Ishikawa (cell line): Measurements from ENCODE around the gene TREM2.

ENCODE experiments used
- CEBPB ChIP-seq: IDR thresholded peaks from 2 replicates; pipeline ENCODE4 v1.6.1; 2012
- CREB1 ChIP-seq: IDR thresholded peaks from 2 replicates; pipeline ENCODE4 v1.6.1; 2012; ENCODE audit warnings: low read depth
- EGR1 ChIP-seq: IDR thresholded peaks from 2 replicates; pipeline ENCODE4 v1.6.1; 2012
- EP300 ChIP-seq: IDR thresholded peaks from 2 replicates; pipeline ENCODE4 v1.6.1; 2012; ENCODE audit warnings: borderline replicate concordance
- FOXM1 ChIP-seq: IDR thresholded peaks from 2 replicates; pipeline ENCODE4 v1.6.1; 2012; ENCODE audit warnings: low read depth, borderline replicate concordance
- NFIC ChIP-seq: IDR thresholded peaks from 2 replicates; pipeline ENCODE4 v1.6.1; 2012
- RAD21 ChIP-seq: IDR thresholded peaks from 2 replicates; pipeline ENCODE4 v1.6.1; 2012; ENCODE audit warnings: low read depth
- TAF1 ChIP-seq: IDR thresholded peaks from 2 replicates; pipeline ENCODE4 v1.6.1; 2012; ENCODE audit warnings: low read depth, mild to moderate bottlenecking
- TCF12 ChIP-seq: IDR thresholded peaks from 2 replicates; pipeline ENCODE4 v1.6.1; 2012; ENCODE audit warnings: low read depth
- TEAD4 ChIP-seq: IDR thresholded peaks from 2 replicates; pipeline ENCODE4 v1.6.1; 2012
- YY1 ChIP-seq: IDR thresholded peaks from 2 replicates; pipeline ENCODE4 v1.6.1; 2012; ENCODE audit warnings: low read depth
- ZBTB7A ChIP-seq: IDR thresholded peaks from 2 replicates; pipeline ENCODE4 v1.6.1; 2012; ENCODE audit warnings: low read depth
- TF ChIP-seq, protein P1 (sequence below): IDR thresholded peaks from 2 replicates; pipeline ENCODE4 v1.6.1; 2012; ENCODE audit warnings: low read depth, mild to moderate bottlenecking
- TF ChIP-seq, protein P2 (sequence below): IDR thresholded peaks from 2 replicates; pipeline ENCODE4 v1.6.1; 2012
- TF ChIP-seq, protein P3 (sequence below): IDR thresholded peaks from 2 replicates; pipeline ENCODE4 v1.6.1; 2012

Gene TREM2

GRCh38 chr6:41162687-41163418 lies at the start of gene TREM2:
Gene TREM2, minus strand, starts transcription at chr6:41163116. Its CDS starts 34 bp downstream, at chr6:41163082.
- TF ChIP-seq TCF12: no peak

DNA sequence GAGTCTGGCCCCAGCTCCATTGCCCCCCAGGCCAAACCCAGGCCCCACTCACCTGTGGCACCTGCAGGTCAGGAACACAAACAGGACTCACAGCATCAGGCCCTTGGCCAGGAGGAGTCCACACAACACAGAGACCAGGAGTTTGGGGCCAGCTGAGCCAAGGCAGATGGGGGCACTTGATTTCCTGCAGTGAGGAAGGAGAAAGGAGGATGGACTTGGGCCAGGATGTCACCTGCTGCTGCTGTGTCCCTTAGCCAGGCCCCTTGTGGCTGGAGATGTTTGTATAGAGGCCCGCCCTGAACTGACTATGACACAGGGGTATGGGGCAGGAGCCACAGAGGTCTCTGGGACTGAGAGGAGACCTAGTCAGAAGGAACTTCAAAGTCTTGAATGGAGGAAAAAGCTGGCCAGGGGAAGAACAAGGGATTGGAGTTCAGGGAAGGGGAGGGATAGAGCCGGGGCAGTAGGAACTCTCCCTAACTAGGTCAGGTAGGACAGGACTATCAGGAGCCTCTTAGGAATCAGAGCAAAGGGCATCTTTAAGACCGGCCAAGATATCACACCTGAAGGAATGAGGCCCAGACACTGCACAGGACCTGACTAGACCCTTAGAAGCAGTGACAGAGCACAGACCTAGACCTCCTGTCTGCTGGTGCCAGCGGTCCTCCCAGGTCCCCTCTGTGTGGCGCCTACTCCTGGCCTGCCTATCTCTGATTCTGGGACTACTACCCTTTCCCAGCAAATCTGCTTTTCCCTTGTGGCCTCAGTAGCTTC lies 46.8 kb upstream of the TREM2 start:
- TF ChIP-seq, protein P1, sequence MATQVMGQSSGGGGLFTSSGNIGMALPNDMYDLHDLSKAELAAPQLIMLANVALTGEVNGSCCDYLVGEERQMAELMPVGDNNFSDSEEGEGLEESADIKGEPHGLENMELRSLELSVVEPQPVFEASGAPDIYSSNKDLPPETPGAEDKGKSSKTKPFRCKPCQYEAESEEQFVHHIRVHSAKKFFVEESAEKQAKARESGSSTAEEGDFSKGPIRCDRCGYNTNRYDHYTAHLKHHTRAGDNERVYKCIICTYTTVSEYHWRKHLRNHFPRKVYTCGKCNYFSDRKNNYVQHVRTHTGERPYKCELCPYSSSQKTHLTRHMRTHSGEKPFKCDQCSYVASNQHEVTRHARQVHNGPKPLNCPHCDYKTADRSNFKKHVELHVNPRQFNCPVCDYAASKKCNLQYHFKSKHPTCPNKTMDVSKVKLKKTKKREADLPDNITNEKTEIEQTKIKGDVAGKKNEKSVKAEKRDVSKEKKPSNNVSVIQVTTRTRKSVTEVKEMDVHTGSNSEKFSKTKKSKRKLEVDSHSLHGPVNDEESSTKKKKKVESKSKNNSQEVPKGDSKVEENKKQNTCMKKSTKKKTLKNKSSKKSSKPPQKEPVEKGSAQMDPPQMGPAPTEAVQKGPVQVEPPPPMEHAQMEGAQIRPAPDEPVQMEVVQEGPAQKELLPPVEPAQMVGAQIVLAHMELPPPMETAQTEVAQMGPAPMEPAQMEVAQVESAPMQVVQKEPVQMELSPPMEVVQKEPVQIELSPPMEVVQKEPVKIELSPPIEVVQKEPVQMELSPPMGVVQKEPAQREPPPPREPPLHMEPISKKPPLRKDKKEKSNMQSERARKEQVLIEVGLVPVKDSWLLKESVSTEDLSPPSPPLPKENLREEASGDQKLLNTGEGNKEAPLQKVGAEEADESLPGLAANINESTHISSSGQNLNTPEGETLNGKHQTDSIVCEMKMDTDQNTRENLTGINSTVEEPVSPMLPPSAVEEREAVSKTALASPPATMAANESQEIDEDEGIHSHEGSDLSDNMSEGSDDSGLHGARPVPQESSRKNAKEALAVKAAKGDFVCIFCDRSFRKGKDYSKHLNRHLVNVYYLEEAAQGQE: no peak
- TF ChIP-seq EGR1 (no peak), TCF12 (no peak), NFIC (no peak), CEBPB (no peak), YY1 (no peak), RAD21 (no peak), TEAD4 (no peak)
- TF ChIP-seq, protein P2, sequence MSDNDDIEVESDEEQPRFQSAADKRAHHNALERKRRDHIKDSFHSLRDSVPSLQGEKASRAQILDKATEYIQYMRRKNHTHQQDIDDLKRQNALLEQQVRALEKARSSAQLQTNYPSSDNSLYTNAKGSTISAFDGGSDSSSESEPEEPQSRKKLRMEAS: no peak
- TF ChIP-seq, protein P3, sequence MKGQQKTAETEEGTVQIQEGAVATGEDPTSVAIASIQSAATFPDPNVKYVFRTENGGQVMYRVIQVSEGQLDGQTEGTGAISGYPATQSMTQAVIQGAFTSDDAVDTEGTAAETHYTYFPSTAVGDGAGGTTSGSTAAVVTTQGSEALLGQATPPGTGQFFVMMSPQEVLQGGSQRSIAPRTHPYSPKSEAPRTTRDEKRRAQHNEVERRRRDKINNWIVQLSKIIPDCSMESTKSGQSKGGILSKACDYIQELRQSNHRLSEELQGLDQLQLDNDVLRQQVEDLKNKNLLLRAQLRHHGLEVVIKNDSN: no peak

DNA sequence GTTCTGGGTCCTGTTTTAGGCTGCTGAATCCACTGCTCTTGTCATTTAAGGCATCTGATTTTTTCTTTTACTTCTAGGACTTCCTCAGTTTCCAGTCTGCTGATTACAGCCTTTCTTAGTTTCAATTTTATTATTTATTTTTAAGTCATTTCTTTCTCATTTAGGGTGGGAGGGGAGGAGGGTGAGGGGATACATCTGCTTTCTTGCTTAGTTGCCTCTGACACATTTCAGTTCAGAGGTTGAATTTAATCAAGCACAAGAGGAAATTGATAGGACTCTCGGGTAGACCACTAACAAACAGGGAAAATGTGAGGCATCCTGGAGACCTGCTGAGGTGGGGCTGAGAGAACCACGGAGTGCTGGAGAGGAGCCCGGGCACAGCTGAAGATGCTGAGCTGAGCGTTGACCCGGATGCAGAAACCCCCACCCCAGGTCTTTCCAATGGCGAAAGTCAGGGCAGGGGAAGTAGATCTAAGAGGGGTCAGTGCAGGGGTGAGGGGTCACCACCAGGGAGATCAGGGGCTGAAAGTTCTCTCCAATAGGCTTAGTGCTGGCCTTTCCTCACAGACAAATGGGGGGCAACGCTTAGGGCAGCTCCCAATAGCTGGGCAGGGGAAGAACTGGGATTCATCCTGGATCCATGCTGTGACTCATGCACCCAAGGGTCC lies 45.7 kb upstream of the TREM2 start:
- TF ChIP-seq TEAD4: no peak
- TF ChIP-seq, protein P1: no peak

DNA sequence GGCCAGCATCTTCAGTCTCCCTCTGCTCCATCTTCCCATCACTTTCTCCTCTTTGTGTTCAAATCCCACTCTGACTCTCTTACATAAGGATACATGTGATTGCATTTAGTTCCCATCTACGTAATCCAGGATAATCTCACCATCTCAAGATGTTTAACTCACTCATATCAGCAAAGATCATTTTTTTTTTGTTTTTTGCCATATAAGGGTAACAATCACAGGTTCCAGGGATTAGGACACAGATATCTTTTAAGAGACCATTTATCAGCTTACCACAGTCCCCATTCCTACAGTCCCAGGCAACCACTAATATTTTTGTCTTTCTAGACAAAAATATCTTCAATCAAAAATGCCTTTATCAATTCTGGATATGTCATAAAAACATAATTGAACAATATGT lies 41.2 kb upstream of the TREM2 start:
- no peak for TF ChIP-seq ZBTB7A
- TF ChIP-seq YY1: no peak
- TF ChIP-seq TCF12: no peak
- TF ChIP-seq TAF1: no peak
- TF ChIP-seq, protein P3: no peak
- TF ChIP-seq, protein P1: no peak
- no peak for TF ChIP-seq EP300
- no peak for TF ChIP-seq CEBPB
- no peak for TF ChIP-seq TEAD4
- no peak for TF ChIP-seq FOXM1
- no peak for TF ChIP-seq RAD21
- TF ChIP-seq EGR1: no peak
- no peak for TF ChIP-seq CREB1
- TF ChIP-seq NFIC: no peak
- TF ChIP-seq, protein P2: no peak
